Cardiac atrium fibroblast (primary cell): Measurements from ENCODE around the gene LZTFL1. TPM values are rescaled to one million over a fixed set of nuclear protein-coding genes. Genes with fewer than 3 reads are reported as not detected.

ENCODE experiments used
- total RNA-seq: library from RNA; depleted of rRNA; stranded (reverse); fragments of >200 nt; gene quantifications from 2 replicates; pipeline ENCODE4 v1.2.3, GENCODE V29; 2015

LZTFL1 gene, protein sequence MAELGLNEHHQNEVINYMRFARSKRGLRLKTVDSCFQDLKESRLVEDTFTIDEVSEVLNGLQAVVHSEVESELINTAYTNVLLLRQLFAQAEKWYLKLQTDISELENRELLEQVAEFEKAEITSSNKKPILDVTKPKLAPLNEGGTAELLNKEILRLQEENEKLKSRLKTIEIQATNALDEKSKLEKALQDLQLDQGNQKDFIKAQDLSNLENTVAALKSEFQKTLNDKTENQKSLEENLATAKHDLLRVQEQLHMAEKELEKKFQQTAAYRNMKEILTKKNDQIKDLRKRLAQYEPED
- total RNA-seq = 15.2 and 25.8 TPM in 2 replicates

DNA sequence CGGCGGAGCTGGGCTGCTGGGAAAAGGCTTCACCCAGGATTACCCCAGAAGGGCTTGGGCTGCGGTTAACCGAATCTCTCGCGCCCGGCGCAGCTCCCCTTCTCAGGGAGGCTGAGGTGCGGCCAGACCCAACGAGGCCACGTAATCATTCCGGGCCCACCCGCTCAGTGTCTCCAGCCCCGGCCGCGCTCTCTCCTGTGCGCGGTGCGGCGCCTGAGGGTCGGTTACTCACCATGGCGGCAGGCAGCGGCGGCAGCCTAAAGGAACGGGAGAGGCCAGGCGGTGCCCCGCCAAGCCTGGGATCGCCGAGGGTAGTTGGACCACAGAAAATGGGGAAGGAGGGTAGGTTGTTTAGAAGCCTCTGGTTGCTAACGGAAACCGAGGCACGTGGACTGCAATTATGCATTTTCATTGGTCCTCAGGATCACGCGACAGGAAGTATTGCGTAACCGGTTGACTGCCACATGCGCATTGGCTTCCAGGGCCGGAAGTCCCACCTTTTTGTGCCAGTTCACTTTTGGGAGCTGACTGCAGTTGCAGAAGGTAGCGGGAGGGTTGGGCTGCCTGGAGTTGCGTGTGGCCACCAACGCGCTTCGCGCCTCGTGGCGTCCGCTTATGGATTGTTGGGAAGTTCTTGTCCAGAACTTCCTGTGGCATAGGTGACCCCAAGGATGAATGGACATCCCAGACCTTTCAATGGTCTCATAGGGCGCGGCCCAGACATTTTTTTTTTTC lies at the start of gene LZTFL1:
Gene LZTFL1 (minus strand): TSS at position 363 of the 735 bp plus-strand sequence. CDS start 128 bp downstream, at position 235.

DNA sequence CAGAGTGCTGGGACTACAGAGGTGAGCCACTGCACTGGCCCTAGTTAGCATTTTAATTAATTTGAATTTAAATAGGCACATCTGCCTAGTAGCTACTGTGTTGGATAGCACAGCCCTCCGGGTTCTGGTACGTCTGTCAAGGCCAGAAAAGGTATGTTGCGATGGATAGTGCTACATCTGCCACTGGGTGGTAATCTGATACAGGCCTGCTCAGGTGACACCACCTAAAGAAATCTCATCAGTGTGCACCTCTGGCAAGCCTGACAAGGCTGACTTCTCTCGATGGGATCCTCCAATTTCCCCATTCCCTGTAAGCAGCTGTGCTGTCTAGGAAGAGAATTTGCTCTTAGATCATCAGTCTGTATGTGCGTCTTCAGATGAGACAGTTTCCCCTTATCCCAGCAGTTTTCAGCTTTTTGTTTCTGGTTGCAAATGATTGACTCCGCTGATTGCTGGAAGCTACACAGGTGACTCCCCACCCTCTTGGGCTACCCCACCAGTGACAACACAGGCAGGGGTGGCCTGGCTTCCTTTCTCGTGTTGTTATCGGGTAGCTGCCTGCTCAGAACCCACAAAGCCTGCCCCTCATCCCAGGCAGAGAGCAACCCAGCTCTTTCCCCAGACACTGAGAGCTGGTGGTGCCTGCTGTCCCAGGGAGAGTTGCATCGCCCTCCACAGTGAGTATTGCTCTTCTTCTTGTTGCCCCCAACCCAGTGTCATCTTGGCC lies 44.2 kb upstream of the LZTFL1 start, which contains the start of gene CCR9:
Gene CCR9 (plus strand): TSS at position 565 of the 727 bp plus-strand sequence. CDS start 8,391 bp downstream, outside the sequence.

DNA sequence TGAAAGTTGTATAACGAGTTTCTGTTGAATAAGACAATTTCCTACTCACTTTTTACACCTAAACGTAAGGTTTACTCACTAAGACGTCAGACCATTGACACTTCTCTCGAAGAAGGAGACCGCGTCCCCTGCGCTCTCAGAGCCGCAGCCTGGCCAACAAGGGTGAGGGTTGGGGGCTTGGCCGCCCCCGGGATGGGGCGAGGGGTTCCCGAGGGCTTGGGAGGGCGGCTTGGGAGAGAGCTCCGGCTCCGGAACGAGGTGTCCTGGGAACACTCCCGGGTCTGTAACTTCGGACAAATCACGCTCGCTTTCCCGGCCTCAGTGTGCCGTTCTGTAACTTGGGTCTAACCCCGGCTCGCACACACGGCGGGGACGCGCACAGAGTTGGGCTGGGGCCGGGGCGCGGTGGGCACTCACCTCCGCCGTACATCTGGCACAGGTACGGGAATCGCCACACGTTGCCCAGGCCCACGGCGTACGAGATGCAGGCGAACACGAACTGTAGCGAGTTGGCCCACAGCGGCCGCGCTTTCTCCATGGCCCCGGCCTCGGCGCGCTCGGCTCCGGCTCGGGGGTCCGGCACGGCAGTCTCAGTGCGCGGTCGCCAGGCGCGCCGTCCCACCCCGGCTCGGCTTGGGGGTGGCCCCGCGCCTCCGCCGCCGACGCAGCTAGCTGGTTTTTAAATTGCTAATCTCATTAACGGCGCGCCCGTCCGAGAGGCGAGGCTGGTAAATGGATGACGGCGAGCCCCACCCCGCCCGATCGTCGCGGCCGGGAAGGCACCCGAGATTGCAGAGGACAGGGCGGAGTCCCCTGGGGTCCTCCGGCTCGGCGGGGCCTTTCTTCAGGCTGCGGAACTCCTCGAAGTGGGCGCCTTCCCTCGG lies 45.8 kb downstream of the LZTFL1 start, which contains the start of gene SLC6A20:
Gene SLC6A20 (minus strand): TSS at position 655 of the 884 bp plus-strand sequence. CDS start 117 bp downstream, at position 538.

Other genes with a start within 250 kb of the LZTFL1 start
- 8.7 and 13.6 TPM in 2 replicates for gene LIMD1, start 247.4 kb downstream of the LZTFL1 start, total RNA-seq
- 18.1 and 36.8 TPM in 2 replicates for gene SACM1L, start 152.7 kb downstream of the LZTFL1 start, total RNA-seq
- not detected in 2 replicates for gene SLC6A20, start 45.6 kb downstream of the LZTFL1 start, total RNA-seq
- not detected in 2 replicates for gene CCR9, start 44.4 kb upstream of the LZTFL1 start, total RNA-seq
- not detected in 2 replicates for gene CXCR6, start 101.3 kb upstream of the LZTFL1 start, total RNA-seq
- gene FYCO1, start 153.7 kb upstream of the LZTFL1 start, total RNA-seq = 9.2 and 11.2 TPM in 2 replicates
- not detected in 2 replicates for gene XCR1, start 185.4 kb upstream of the LZTFL1 start, total RNA-seq